Chondrocyte (in vitro differentiated cells): Measurements from ENCODE around the gene TCF4. TPM values are rescaled to one million over a fixed set of nuclear protein-coding genes. Genes with fewer than 3 reads are reported as not detected.

Experiments used
- DNase-seq: peaks from one replicate; pipeline ENCODE4 v3.0.0; 2021; ENCODE audit warnings: mixed read lengths, low spot score
- H3K27ac Mint-ChIP-seq: one replicate; pipeline ENCODE4 v1.8.0; 2021; ENCODE audit warnings: mild to moderate bottlenecking, moderate library complexity, mixed read lengths; ENCODE audit not compliant: unreplicated experiment
- H3K27me3 Mint-ChIP-seq: 2 replicates; pipeline ENCODE4 v1.8.0; 2021; ENCODE audit warnings: low read depth, mixed read lengths
- H3K36me3 Mint-ChIP-seq: 2 replicates; pipeline ENCODE4 v1.8.0; 2021; ENCODE audit warnings: low read depth, mixed read lengths
- H3K4me1 Mint-ChIP-seq: 2 replicates; pipeline ENCODE4 v1.8.0; 2021; ENCODE audit warnings: low read depth, mild to moderate bottlenecking, mixed read lengths
- H3K4me3 Mint-ChIP-seq: one replicate; pipeline ENCODE4 v1.8.0; 2021; ENCODE audit warnings: mild to moderate bottlenecking, moderate library complexity, mixed read lengths; ENCODE audit not compliant: unreplicated experiment
- H3K9me3 Mint-ChIP-seq: 2 replicates; pipeline ENCODE4 v1.8.0; 2021; ENCODE audit warnings: low read depth, mixed read lengths
- total RNA-seq: library from RNA; stranded (reverse); gene quantifications from 3 replicates; pipeline ENCODE4 v1.2.1, GENCODE V29; 2021
- TF ChIP-seq, protein P1 (sequence below): fragments of 200-600 bp; sonication (generic); IDR thresholded peaks from 2 replicates; pipeline ENCODE4 v1.5.0; 2021; ENCODE audit warnings: antibody characterized with exemption, mild to moderate bottlenecking, moderate library complexity

Gene TCF4
- total RNA-seq, 1 donor from 2014 or later: 36.8 TPM

GRCh38 chr18:55477860-55478581 lies 110.0 kb downstream of the TCF4 start:
- Mint-ChIP-seq H3K27ac (peak overlapping the region; percentile 29), H3K36me3 (no peaks in the 10 kb centered on the region), H3K4me3 (peak overlapping the region; percentile 50), H3K4me1 (peaks cover 13% of the 10 kb centered on the region), H3K9me3 (no peaks in the 10 kb centered on the region), H3K27me3 (no peaks in the 10 kb centered on the region)
- DNase-seq: no peak
- TF ChIP-seq, protein P1, sequence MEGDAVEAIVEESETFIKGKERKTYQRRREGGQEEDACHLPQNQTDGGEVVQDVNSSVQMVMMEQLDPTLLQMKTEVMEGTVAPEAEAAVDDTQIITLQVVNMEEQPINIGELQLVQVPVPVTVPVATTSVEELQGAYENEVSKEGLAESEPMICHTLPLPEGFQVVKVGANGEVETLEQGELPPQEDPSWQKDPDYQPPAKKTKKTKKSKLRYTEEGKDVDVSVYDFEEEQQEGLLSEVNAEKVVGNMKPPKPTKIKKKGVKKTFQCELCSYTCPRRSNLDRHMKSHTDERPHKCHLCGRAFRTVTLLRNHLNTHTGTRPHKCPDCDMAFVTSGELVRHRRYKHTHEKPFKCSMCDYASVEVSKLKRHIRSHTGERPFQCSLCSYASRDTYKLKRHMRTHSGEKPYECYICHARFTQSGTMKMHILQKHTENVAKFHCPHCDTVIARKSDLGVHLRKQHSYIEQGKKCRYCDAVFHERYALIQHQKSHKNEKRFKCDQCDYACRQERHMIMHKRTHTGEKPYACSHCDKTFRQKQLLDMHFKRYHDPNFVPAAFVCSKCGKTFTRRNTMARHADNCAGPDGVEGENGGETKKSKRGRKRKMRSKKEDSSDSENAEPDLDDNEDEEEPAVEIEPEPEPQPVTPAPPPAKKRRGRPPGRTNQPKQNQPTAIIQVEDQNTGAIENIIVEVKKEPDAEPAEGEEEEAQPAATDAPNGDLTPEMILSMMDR: no peak

GRCh38 chr18:55477499-55477859 lies 110.5 kb downstream of the TCF4 start:
- H3K4me1 Mint-ChIP-seq: peaks cover 13% of the 10 kb centered on the region
- peak overlapping the region; percentile 46 for H3K27ac Mint-ChIP-seq
- H3K4me3 Mint-ChIP-seq: peak overlapping the region; percentile 50
- H3K27me3 Mint-ChIP-seq: no peaks in the 10 kb centered on the region
- no peaks in the 10 kb centered on the region for H3K36me3 Mint-ChIP-seq
- DNase-seq: no peak
- TF ChIP-seq, protein P1: no peak
- H3K9me3 Mint-ChIP-seq: no peaks in the 10 kb centered on the region

DNA sequence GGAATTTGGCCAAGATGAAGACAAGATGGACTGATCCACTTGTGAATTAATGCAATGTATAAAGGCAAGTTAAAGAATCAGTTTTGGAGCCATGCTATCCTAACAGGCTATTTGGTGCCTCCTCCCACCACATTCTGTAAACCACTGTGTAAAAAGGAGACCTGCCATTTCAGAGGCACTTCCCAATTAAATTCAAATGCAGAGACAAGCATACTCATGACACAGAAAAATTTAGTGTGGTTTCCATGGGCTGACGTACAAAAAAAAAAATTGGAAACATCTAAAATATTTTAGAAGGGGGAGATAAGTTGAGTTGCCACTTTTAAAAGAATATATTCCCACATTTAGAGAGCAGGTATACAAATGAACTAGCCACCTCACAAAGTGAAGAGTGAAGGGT lies 112.1 kb downstream of the TCF4 start:
- Mint-ChIP-seq H3K4me3 (no peak overlapping the region), H3K36me3 (no peaks in the 10 kb centered on the region), H3K9me3 (no peaks in the 10 kb centered on the region), H3K4me1 (peaks cover 13% of the 10 kb centered on the region), H3K27me3 (no peaks in the 10 kb centered on the region), H3K27ac (no peak overlapping the region)
- DNase-seq: no peak
- TF ChIP-seq, protein P1: no peak

- H3K36me3 Mint-ChIP-seq: no peaks in the 10 kb centered on the region
- no peak for DNase-seq
- H3K9me3 Mint-ChIP-seq: no peaks in the 10 kb centered on the region
- peaks cover 13% of the 10 kb centered on the region for H3K4me1 Mint-ChIP-seq
- no peaks in the 10 kb centered on the region for H3K27me3 Mint-ChIP-seq
- no peak overlapping the region for H3K4me3 Mint-ChIP-seq
- TF ChIP-seq, protein P1: no peak
- H3K27ac Mint-ChIP-seq: no peak overlapping the region
Observed at GRCh38 chr18:55475467-55475866, 112.5 kb downstream of the TCF4 start.

DNA sequence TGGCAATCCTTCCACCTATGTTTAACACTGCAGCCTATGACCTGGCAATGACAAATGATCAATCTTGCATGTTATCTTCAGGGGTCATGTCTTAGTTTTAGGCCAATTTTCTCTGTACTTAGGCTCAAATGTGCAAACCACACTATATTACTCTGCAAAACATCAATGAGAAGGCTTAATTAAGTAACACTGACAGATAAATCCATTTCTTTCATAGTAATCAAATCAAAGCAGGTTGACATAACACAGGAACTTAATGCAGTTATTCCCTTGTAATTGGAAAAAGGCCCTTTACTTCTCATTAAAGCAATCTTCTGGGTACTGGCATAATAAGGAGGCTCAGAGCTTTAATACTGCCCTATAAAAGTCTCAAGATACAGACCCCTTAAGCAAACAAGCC lies 114.4 kb downstream of the TCF4 start:
- no peaks in the 10 kb centered on the region for H3K36me3 Mint-ChIP-seq
- TF ChIP-seq, protein P1: no peak
- H3K27me3 Mint-ChIP-seq: no peaks in the 10 kb centered on the region
- H3K4me1 Mint-ChIP-seq: peaks cover 13% of the 10 kb centered on the region
- no peak overlapping the region for H3K4me3 Mint-ChIP-seq
- H3K9me3 Mint-ChIP-seq: no peaks in the 10 kb centered on the region
- H3K27ac Mint-ChIP-seq: no peak overlapping the region
- DNase-seq: no peak
